ENCODE measurements around the gene KHSRP. TPM values are rescaled to one million over a fixed set of nuclear protein-coding genes. Genes with fewer than 3 reads are reported as not detected.

Gene KHSRP
- total and polyA plus RNA-seq, 2 of the 13 experiments (the other 11 are each of a cell fraction or from before 2014, with no cell fraction given), result 72.1 to 129 TPM

DNA sequence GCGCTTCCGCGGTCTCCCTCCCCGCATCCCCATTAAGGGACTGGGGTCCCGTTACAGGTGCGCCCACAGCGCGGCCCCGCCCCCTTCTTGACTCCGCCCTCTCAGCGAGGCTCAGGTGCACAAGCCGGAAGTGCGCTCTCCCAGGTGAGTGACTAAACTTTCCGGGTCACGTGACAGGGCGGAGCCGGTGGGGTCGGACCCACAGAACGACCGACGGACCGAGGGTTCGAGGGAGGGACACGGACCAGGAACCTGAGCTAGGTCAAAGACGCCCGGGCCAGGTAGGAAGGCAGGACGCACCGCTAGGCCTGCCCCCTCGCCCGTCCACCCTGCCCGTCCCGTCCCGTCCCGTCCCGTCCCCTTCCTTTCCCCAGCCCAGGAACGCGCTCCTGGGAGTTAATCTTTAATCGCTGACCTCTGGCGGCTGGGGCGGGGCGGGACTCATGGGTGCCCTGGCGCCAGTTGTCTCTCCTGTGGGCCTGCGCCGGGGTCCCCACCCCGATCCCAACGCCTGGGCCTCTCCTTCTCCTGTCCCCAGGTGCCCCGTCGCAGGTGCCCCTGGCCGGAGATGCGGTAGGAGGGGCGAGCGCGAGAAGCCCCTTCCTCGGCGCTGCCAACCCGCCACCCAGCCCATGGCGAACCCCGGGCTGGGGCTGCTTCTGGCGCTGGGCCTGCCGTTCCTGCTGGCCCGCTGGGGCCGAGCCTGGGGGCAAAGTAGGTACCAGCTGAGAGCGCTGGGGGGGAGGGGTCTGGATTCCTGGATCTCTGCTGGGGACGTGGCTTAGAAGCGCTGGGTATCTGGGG is 39.7 kb upstream of the KHSRP start, which contains the start of gene CRB3 (continued):
- no peak; the same call in 1 of the 2 replicates for TF ChIP-seq ARHGAP35 (CRISPR knock-in tag; IDR thresholded peaks at IDR 0.05; ENCODE audit: borderline replicate concordance)
- TF ChIP-seq ZNF121 (CRISPR knock-in tag; IDR thresholded peaks at IDR 0.05), result no peak
- TF ChIP-seq, protein P1, sequence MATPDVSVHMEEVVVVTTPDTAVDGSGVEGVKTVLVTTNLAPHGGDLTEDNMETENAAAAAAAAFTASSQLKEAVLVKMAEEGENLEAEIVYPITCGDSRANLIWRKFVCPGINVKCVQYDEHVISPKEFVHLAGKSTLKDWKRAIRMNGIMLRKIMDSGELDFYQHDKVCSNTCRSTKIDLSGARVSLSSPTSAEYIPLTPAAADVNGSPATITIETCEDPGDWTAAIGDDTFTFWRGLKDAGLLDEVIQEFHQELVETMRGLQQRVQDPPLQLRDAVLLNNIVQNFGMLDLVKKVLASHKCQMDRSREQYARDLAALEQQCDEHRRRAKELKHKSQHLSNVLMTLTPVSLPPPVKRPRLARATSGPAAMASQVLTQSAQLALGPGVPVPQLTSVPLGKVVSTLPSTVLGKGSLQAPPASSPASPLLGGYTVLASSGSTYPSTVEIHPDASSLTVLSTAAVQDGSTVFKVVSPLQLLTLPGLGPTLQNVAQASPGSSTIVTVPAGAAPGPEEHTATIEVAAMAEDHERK (CRISPR knock-in tag; IDR thresholded peaks at IDR 0.05; ENCODE audit: low read depth), result no peak
- peak; percentile 15; the same call in 1 of the 2 replicates for TF ChIP-seq ZNF607 (CRISPR knock-in tag; IDR thresholded peaks at IDR 0.05; ENCODE audit: borderline replicate concordance)
- 0 out of 2 replicates have a peak, but pooled peaks have one; percentile 41 for TF ChIP-seq ZNF563 (CRISPR knock-in tag; IDR thresholded peaks at IDR 0.05)
- TF ChIP-seq, protein P2, sequence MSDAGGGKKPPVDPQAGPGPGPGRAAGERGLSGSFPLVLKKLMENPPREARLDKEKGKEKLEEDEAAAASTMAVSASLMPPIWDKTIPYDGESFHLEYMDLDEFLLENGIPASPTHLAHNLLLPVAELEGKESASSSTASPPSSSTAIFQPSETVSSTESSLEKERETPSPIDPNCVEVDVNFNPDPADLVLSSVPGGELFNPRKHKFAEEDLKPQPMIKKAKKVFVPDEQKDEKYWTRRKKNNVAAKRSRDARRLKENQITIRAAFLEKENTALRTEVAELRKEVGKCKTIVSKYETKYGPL (CRISPR knock-in tag; IDR thresholded peaks at IDR 0.05), result no peak
- TF ChIP-seq HNRNPK (IDR thresholded peaks at IDR 0.05; ENCODE audit: low read depth, low read length, poor library complexity, severe bottlenecking), result peak; percentile 60
- no peak for TF ChIP-seq SNRNP70 (IDR thresholded peaks at IDR 0.05; ENCODE audit: low read depth, low read length)
- no peak for TF ChIP-seq ZNF468 (CRISPR knock-in tag; IDR thresholded peaks at IDR 0.05)
- peak; percentile 14; the same call in 1 of the 2 replicates for TF ChIP-seq KDM5B (CRISPR knock-in tag; IDR thresholded peaks at IDR 0.05; ENCODE audit: borderline replicate concordance)
- no peak for TF ChIP-seq ZNF296 (CRISPR knock-in tag; conservative IDR thresholded peaks at IDR 0.05)
- TF ChIP-seq, protein P3, sequence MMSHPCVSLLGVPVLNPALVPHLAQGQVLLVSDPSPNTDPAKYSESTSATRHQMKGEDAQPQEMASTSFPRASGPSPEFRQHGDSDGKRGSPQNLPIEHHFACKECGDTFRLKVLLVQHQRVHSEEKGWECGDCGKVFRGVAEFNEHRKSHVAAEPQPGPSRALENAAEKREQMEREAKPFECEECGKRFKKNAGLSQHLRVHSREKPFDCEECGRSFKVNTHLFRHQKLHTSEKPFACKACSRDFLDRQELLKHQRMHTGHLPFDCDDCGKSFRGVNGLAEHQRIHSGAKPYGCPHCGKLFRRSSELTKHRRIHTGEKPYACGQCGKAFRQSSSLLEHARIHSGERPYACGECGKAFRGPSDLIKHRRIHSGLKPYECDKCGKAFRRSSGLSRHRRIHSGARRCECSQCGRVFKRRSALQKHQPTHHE (CRISPR knock-in tag; IDR thresholded peaks at IDR 0.05; ENCODE audit: borderline replicate concordance), result no peak
- 0 out of 2 replicates have a peak, but pooled peaks have one; percentile 47 for TF ChIP-seq MEIS2 (CRISPR knock-in tag; IDR thresholded peaks at IDR 0.05)
- TF ChIP-seq, protein P4, sequence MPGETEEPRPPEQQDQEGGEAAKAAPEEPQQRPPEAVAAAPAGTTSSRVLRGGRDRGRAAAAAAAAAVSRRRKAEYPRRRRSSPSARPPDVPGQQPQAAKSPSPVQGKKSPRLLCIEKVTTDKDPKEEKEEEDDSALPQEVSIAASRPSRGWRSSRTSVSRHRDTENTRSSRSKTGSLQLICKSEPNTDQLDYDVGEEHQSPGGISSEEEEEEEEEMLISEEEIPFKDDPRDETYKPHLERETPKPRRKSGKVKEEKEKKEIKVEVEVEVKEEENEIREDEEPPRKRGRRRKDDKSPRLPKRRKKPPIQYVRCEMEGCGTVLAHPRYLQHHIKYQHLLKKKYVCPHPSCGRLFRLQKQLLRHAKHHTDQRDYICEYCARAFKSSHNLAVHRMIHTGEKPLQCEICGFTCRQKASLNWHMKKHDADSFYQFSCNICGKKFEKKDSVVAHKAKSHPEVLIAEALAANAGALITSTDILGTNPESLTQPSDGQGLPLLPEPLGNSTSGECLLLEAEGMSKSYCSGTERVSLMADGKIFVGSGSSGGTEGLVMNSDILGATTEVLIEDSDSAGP (CRISPR knock-in tag; IDR thresholded peaks at IDR 0.05; ENCODE audit: borderline replicate concordance), result peak; percentile 83; the same call in 1 of the 2 replicates
- 0 out of 4 replicates have a peak, but pooled peaks of 1 of the 2 experiments have one; percentile 22 for TF ChIP-seq KLF16 (CRISPR knock-in tag; IDR thresholded peaks at IDR 0.05)
- TF ChIP-seq TRAFD1 (CRISPR knock-in tag; IDR thresholded peaks at IDR 0.05; ENCODE audit: borderline replicate concordance), result no peak
- TF ChIP-seq ZNF747 (CRISPR knock-in tag; IDR thresholded peaks at IDR 0.05; ENCODE audit: borderline replicate concordance), result peak; percentile 83
- peak; percentile 86 for TF ChIP-seq BHLHE40 (IDR thresholded peaks at IDR 0.05; ENCODE audit: low read length)
- TF ChIP-seq U2AF1 (optimal IDR thresholded peaks at IDR 0.05; ENCODE audit: low read depth, low read length), result no peak
